Bronchial epithelial cell (primary cell): Measurements from ENCODE around the gene MMP28. TPM values are rescaled to one million over a fixed set of nuclear protein-coding genes. Genes with fewer than 3 reads are reported as not detected.

Source experiments
- DNase-seq: peaks from one replicate; pipeline ENCODE4 v3.0.0-alpha.2; 2010; ENCODE audit warnings: low read depth
- FAIRE-seq: peaks from 2 replicates; lab custom pipeline; 2011; peaks lifted over from hg19 to GRCh38; lab: Jason Lieb, UNC
- H3K27me3 ChIP-seq: 2 replicates; pipeline ENCODE4 v1.5.1; 2011; ENCODE audit warnings: low read length; ENCODE audit not compliant: control insufficient read depth, insufficient read depth
- H3K36me3 ChIP-seq: 2 replicates; pipeline ENCODE4 v1.5.1; 2011; ENCODE audit warnings: low read length; ENCODE audit not compliant: control insufficient read depth, insufficient read depth
- H3K4me3 ChIP-seq: 2 replicates; pipeline ENCODE4 v1.5.1; 2011; ENCODE audit warnings: mild to moderate bottlenecking, low read depth, low read length, control low read depth
- CTCF ChIP-seq: IDR thresholded peaks from 2 replicates; pipeline ENCODE4 v1.5.1; 2011; ENCODE audit warnings: mild to moderate bottlenecking, moderate library complexity, low read length, control low read depth, inconsistent platforms; ENCODE audit not compliant: insufficient read depth, severe bottlenecking
- total RNA-seq: library from RNA; depleted of rRNA; stranded (reverse); fragments of >200 nt; gene quantifications from 2 replicates; pipeline ENCODE4 v1.2.1, GENCODE V29; 2014

MMP28 gene
- total RNA-seq, 1 donor from 2014 or later: 42.6 TPM

DNA sequence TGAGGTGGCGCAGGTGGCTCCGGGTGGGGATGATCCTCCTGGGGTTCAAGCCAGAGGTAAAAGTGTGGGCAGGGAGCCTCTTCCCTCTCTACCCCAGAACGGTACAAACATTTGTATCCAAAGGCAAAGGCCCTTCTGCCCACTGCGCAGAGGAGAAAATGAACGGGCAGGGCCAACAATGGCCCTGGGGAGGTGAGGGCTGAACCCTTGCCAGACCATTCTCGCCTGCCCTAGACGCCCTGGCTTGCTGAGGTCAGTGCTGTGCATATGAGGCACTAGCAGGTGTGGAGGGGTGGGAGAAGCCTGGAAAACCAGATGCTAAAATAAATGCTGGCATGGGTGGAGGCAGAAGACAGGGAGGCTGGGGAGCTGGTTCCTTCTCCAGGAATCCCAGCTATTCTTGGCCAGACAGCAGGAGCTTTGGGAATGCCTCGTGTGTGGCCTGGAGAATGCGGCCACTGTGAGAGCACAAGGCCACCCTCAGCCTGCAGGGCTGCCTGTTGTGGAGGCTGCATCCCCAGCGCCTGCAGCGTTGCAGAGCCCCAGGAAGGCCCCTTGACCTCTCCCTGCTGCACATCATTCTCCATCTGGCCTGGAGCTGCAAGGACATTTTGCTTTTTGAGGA lies 30.2 kb downstream of the MMP28 start:
- TF ChIP-seq CTCF: no peak

DNA sequence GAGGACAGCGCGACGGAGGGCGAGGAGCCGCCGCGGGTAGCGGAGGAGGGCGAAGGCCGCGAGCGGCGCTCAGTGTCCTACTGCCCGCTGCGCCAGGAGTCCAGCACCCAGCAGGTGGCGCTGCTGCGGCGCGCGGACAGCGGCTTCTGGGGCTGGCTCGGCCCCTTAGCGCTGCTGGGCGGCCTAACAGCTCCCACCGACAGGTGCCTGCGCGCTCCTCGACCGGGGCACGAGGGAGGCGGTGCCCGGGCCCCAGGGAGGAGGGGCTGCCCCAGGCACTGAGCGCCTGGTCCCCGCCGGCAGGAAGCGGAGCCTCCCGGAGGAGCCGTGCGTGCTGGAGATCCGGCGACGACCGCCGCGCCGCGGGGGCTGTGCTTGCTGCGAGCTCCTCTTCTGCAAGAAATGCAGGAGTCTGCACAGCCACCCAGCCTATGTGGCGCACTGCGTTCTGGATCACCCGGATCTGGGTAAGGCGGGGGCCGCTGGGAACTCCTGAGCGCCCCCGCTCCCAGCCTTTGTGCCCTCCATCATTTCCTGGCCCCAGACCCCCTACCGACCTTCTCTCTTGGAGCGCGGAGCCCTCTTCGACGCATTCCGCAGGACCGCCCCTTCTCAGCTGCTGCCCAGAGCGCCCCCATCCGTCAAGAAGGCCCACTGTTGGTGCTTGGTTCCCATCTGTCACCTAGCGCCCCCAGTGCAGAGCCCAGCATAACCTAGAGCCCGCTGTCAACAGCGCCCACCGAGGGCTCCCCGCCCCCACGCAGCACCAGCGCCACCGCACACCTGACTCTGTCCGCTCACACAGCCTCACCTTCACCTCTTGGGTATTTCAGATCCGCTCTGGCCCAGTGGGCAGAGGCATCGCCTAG lies 31.1 kb downstream of the MMP28 start:
- no peaks in the 10 kb centered on the region for H3K27me3 ChIP-seq
- FAIRE-seq (no peak), DNase-seq (peak; percentile 66)
- peak overlapping the region; percentile 36 for H3K4me3 ChIP-seq
- H3K36me3 ChIP-seq: no peaks in the 10 kb centered on the region
- TF ChIP-seq CTCF: peak; percentile 100

More for the DNA sequence above, 30.2 kb downstream of the MMP28 start:
- H3K36me3 ChIP-seq: no peaks in the 10 kb centered on the region
- no peaks in the 10 kb centered on the region for H3K27me3 ChIP-seq
- DNase-seq (no peak), FAIRE-seq (no peak)
- H3K4me3 ChIP-seq: no peak overlapping the region

GRCh38 chr17:35763767-35764122 lies 31.7 kb downstream of the MMP28 start:
- Histone ChIP-seq H3K4me3 (peak overlapping the region; percentile 36), H3K27me3 (no peaks in the 10 kb centered on the region), H3K36me3 (no peaks in the 10 kb centered on the region)
- DNase-seq: no peak
- no peak for FAIRE-seq
- no peak for TF ChIP-seq CTCF

DNA sequence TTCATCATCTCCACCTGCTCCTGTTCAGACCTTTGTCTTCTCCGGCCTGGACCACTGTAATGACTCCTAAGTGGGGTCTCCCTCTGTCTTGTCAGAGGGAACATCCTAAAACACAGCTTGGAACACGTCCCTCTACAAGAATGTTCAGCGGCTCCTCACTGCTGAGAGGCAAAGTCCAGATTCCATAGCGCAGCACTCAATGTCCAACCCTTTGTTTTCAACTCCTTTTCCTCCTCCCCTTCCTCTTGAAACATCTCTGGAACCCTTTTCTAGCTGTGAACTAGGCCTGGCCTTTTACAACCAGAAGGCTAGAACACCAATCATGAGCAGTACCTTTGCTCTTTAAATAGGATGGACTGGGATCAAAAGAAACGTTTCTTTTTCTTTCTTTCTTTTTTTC lies 33.8 kb downstream of the MMP28 start:
- TF ChIP-seq CTCF: no peak
- no peak for FAIRE-seq
- DNase-seq: no peak

GRCh38 chr17:35760587-35760986 lies 34.9 kb downstream of the MMP28 start, which contains the start of gene C17orf50:
C17orf50 (plus strand) TSS chr17:35760887; CDS start chr17:35760942, 55 bp downstream.
- DNase-seq: no peak
- no peak for TF ChIP-seq CTCF
- FAIRE-seq: no peak
- Histone ChIP-seq H3K27me3 (no peaks in the 10 kb centered on the region), H3K36me3 (no peaks in the 10 kb centered on the region), H3K4me3 (no peak within 1 kb of the TSS)

More for the DNA sequence above, 33.8 kb downstream of the MMP28 start:
- H3K36me3 ChIP-seq: no peaks in the 10 kb centered on the region
- H3K27me3 ChIP-seq: no peaks in the 10 kb centered on the region
- H3K4me3 ChIP-seq: no peak overlapping the region
